OCI-M2 (cell line): ENCODE data around the gene FOXD2.
"Not testable (repeated sequence)": the region's sequence is repeated elsewhere in the genome, so short reads cannot be mapped to it uniquely, and the experiment has no call there.

ENCODE experiments used
- DNase-seq: peaks from one replicate; lab custom pipeline; 2025; ENCODE audit not compliant: unreplicated experiment; lab: John Stamatoyannopoulos, UW

FOXD2 gene

DNA sequence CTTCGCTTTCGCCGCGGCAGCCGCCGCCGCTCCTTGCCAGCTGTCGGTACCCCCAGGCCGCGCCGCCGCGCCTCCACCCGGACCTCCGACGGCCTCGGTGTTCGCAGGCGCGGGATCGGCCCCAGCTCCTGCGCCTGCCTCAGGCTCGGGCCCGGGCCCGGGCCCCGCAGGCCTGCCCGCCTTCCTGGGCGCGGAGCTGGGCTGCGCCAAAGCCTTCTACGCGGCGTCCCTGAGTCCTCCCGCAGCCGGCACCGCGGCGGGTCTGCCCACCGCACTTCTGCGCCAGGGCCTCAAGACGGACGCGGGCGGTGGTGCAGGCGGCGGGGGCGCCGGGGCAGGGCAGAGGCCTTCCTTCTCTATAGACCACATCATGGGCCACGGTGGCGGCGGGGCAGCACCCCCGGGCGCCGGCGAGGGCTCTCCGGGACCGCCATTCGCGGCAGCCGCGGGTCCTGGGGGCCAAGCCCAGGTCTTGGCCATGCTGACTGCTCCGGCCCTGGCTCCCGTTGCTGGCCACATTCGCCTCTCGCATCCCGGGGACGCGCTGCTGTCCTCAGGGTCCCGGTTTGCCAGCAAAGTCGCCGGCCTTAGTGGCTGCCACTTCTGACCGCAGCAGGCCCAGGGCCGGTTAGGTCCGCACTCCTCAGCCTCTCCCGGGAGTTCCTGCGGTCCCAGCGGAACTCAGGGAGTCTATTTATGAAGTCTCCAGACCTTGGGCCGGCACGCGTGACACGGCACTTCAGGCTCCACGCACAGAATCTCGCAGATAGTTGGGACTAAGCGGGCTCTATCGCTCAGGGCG lies 1.4 kb downstream of the FOXD2 start:
- no peak for DNase-seq

DNA sequence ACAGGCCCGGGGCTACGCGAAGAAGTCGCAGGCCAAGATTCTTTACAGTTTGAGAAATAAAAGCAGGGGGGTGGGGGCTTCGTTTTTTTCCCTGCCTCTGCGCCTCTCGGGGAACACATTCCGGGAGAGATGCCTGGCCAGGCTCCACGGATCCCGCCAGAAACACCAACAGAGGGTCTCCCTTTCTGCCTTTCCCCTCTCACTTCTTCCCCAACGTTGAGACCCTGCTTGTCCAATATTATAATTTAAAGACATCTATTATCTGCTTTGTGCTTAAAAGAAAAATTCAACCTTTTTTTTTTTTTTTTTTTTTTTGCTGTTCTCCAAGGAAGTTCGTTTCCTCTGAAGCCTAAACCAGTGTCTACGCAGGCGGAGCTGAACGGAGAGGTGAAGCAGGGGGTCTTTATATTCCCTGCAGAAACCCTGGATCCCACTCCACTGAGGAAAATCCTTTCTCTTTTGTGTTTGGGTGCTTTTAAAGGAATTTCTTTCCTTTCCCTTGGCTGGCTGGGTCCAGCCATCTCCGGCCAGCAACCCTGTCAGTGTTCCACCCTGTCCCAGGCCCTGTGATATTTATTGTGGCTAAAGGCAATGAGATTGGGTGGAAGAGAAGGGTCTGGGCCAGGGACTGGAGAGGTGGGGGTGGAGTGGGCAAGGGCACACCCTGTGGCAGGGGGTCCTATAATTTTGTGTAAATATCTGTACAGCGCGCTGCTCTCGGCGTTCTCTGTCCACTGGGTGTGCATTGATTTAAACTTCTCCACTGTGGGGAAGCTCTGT lies 2.2 kb downstream of the FOXD2 start:
- no peak for DNase-seq

DNA sequence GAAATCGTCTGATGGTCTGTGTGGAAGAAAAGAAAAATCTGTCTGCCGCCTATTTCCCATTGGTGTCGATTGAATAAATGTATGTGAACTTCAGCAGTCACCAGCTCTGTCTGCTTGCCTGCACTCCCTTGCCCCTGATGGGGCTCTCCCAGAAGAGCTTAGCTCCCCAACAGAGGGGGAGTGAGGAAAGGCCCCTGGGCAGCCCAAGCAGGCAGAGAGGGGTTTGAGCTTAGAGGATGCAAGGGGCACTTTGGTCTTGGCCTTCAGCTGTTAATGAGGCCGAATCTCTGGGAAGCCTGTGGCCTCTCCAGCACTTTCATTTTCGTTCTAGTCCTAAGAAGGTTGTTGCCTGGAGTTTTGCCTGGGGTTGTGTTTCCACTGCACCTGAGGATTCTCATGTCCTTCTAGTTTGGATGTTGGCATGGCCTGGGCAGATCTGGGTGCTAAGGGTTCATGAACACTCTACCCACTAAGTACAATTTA lies 2.8 kb downstream of the FOXD2 start:
- DNase-seq: no peak

DNA sequence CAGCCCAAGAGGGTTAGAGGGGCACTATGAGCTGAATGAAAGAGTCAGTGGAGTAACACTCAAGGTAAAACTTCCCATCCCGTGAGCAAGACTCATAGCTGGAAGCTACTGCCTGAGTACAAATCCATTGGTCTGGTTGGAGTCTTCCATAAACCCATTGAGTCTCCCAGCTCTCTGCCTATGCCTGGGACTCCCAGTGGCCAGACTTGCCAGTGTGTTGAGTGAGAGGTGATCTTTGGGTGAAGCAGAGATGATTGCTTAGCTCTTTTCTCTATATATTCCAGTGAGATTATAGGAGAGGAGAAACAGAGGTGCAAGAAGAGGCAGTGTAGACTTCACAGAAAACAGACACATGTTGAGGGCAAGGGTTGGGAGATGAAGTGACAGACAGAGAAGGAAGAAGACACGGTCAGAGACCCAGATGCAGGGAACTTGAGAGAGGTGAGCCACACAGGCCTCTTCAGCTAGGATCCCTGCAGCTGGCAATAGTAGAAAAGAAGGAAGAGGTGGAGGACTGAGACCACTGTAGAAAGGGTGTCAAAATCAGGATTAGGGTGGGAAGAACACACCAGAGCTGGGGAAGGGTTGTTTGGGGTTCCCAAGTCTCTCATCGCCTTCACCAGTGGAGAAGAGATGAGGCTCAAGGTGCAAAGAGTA lies 3.7 kb downstream of the FOXD2 start:
- DNase-seq: no peak

DNA sequence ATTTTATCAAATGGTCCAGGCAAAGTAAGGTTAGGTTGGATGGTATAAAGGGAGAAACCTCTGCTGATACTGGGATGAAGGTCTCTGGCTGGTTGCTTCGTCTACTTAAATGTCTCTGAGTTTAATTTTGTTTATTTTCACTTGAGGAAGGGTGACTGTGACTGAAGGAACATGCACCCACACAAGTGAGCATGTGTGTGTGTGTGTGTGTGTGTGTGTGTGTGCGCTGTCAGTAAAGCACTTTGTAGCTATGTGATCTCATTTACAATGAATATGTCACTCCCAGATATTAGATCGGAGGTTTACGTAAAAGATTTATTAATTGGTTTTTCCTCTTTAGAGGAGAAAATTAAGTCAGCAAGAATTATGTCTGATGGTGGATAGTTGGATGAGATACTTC lies 4.4 kb downstream of the FOXD2 start:
- no peak for DNase-seq

DNA sequence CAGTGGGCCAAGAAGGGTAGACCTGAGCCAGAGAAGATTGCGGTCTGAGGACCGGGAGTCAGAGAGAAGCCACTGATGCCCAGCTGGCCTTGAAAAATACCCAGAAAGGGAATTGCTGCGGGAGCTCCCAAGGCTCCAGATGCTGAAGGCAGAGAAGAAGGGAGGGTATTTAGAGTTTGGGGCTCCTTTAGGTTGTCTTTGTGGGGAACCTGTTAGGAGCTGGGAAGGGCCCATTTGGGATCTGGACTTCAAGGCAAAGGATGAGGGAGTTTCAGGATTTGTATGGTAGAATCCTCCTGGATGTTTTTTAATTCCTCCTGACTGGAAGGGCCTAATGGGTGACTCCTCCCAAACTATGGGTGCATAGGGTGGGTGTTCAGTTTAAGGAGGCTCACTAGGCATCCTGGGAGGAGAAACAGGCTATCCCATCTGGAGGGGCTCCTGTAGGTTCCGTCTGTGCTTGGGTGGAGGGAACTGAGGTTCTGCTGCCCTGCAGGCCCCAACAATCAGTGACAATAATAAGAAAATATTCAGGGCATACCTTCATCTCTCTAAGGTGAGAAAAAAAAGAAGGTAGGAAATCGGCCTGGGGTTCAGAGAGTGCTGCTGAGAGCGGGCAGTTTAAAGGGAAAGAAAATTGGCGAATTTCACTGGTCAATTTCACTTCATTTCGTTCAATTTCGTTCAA lies 5.1 kb downstream of the FOXD2 start:
- DNase-seq: no peak

DNA sequence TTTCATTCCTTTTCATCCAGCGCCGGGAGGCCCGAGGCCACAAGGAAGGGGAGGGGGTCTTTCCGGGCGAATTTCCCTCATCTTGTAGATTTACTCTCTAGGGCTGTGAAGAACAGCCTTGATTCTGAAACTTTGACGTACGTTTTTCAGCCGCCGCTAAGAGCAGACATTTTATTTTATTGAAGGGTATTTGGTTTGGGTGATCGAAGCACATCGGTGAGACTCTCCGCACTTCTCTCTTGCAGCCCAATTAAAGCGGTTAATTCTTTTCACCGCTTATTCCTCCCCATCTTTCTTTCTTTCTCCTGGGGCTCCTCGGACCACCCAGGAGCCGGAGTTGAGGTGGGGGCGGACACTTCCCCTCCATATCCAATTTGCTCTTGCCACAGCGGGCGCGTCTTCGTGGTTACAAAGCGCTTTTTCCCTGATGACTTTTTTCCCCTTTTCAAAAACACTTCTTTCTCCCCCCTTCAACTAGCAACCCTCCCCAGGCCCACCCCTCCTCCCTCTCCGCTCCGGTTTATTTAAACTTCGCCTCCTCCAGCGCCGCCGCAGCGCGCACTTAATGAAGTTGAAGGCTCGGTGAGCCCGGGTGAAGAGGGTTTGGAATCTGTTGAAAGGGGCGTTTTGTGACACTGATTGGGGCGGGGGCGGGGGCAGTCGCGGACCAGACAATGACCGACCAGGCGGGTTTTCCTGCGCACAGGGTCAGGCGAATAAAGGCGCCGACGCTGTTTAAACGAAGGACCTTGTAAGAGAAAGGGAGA lies 5.9 kb downstream of the FOXD2 start:
- no peak for DNase-seq

DNA sequence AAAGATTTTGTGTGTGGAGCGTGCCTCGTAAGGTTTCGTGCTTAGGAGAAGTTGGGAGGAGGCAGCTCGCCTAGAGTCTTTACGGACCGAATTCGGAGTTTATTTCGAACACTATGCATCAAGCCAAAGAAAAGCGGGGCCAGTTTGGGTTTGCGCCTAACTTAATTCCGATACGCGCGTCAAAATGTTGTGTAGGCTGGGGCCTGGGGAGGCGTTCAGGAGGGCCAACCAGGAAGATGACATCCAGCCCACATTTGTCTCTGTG lies 6.4 kb downstream of the FOXD2 start:
- DNase-seq: no peak

DNA sequence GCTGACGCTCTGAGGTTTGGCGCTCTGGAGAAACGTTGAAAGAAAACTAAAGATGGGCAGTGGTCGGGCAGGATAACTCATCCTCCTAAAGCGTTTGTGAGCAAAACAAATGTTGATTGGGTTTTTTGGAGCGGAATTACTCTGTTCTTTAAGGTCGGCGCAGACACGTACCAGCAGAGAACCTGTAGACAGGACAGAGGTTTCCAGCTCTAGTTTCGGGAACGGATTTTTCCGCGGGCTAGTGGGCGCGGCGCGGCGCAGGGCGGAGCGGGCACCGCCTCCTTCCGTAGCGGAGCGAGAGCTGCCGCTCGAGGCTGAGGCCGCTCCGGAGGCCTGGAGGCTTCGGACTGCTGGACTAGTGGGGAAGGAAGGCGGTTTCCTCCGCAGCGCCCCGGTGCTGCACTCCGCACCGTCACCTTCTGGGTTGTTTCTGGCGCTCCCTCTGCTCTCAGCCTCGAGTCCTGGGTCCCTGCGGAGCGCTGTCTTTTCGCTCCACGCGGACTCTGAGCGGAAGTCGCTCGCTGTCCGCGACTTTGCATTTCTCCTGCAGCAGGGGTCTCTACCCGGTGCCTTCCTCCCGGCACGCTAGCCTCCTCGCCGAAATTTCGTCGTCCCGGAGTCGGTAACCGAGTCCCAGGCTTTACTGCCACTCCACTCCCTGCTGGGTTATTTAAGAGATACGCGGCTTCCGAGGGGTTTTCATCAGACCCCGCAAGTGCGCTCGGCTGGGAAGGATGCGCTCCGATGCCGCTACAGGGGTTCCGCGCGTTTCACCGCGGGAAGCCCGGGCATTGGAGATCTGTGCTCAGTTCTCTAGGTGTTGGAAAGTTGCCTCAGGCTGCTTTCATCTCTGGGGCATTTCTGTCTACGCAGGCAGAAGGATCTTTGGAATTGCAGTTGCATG lies 7.0 kb downstream of the FOXD2 start:
- DNase-seq: no peak

DNA sequence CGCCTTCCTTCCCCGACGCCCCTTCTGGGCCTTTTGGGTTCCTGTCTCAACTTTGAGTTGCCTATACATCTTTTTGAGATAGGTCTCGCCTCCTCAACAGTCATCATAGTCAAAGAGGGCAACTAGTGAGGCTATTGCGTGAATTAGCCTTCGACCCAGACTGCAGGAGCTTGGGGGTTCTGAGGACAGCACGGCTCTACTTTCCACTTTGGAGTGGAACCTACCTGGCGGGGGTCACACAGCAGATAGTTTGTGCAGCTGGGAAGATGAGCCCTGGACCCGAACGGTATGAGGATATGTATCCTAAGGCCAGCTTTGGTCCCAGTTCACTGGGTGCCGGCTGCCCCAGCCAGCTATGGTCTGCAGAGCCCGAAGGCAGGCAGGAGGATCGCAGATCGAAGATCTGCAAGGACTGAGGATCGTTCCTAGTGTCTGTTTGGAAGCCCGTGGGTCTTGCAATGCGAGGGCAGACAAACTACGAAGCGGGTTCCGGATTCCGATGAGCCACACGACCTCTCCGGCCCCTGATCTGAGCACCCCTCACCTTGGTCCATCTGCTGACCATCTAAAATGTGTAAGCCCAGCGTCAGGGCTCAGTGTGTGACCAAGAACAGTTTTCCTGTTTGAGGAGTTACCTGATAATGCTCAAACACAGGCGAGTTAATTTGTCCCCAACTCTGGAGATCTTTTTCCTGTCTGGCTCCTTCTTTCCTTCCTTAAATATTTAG lies 8.1 kb downstream of the FOXD2 start:
- DNase-seq: no peak

DNA sequence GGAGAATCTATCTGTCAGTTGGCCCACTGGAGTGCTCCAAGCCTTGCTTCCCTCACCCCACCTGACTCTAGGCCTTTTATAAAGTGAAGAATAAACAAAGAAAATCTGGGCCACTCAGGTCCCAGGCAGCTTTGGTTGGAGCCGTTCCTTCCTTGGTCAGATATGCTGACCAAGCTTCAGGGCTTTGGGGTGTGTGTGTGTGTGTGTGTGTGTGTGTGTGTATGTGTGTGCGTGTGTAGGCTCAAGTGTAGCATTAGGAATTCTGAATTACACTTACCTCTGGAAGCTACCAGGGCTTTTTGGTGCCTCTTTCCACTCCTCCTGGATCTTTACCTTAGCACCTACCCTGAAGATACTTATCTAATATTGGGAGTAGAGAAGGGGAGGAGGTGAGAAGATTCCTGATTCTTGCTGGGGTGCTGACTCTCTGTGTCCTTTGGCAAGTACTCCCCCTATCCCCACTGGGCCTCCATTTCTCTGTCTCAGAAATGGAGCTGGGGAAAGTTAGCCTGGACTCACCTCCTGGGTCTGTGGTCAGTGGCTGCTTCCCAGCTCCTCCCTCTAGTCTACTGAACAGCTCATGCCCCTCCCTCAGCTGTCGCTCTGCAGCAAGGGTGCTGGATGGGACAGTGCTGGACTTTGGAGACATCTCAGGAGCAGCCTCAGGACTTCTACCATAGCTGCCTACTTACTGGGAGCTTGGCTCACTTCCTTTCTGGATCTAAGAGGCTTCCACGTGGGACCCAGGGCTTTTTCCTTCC lies 10.8 kb downstream of the FOXD2 start:
- no peak for DNase-seq

DNA sequence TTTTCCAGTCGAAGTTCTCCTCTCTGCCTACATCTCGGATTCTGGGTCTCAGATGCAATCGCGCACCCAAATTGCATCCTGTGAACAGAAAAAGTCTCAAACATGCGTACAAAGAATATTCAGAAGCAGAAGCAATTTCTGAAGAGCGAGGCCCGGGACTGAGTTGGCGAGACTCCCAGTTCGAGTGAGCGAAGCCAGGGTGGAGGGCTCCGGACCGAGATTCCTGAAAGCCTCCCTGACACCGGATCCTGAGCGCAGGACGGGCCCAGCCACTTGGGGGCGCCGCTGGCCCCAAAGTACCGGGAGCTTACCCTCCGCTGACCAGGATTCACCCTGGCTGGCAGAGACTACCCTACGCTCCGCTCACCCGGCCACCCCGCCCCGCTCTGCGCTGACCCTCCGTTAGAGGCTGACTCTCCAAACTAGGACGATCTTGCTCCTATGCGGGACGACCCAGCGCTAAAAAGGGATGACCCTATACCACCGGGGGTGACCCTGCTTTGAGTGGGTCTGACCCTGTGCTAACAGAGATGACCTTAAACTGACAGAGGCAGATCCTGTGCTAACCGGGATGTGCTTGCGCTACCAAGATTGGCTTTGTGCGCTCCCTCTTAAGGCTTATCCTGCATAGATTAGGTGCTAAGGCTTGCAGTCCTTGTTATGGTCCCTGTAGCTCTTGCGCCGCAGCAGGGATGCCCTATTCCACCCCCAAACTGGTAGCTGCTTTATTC lies 12.1 kb downstream of the FOXD2 start:
- no peak for DNase-seq

DNA sequence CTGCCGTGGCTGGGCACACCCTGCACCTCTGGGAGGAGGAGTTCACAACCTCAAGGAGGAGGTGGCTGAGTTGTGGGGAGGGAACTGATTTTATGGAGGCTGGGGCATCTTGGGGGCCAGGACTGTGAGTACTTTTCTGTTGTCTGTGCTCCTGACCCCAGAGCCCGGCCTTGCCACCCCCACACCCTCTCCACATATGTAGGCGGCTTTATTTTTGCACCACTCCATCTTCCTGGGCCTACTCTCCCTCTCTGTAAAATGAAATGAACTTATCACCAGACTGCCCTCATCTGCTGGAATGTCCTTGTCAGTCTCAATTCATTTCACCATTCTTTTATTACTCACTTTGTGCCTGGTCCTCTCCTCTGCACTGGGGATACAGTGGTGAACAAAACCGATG lies 12.8 kb downstream of the FOXD2 start:
- no peak for DNase-seq

DNA sequence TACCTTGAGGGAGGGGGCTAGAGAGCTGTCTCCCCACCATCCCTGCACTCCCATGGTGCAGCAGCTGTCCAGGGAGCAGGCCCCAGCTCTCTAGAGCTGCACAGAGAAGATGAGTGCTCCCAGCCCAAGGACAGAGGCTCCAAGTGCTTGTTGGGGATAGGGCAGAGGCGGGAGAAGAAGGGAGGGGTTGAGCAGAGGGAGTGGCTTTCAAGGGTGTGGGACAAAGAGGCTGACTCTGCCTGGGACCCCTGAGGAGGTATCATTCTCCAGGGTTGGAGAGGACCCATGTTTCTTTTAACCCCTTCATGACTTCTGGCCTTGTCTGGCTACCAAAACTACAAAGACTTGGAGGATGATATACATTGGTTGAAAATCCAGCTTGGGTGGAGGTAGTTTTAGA lies 14.6 kb downstream of the FOXD2 start:
- DNase-seq: no peak

DNA sequence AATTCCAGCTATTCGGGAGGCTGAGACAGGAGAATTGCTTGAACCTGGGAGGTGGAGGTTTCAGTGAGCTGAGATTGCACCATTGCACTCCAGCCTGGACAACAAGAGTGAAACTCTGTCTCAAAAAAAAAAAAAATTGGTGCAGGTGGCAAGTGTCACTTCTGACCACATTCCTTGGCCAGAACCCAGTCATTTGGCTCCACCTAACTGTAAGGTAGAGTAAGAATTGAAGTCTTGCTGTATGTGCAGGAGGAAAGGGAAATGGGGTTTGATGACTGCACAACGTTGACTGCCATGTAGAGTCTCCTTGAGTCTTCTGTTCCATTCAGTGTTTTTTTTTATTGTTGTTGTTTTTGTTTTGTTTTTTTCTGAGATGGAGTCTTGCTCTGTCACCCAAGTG lies 16.1 kb downstream of the FOXD2 start:
- not testable (repeated sequence) for DNase-seq

DNA sequence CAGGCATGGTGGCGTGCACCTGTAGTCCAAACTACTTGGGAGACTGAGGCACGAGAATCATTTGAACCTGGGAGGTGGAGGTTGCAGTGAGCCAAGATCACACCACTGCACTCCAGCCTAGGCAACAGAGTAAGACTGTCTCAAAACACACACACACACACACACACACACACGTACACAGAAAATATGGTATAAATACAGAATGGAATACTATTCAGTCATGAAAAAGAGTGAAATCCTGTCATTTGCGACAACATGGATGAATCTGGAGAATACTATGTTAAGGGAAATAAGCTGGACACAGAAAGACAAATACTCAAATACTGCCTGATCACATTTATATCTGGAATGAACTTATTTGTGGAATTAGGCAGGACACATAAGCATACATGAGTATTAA lies 18.4 kb downstream of the FOXD2 start:
- DNase-seq: no peak

DNA sequence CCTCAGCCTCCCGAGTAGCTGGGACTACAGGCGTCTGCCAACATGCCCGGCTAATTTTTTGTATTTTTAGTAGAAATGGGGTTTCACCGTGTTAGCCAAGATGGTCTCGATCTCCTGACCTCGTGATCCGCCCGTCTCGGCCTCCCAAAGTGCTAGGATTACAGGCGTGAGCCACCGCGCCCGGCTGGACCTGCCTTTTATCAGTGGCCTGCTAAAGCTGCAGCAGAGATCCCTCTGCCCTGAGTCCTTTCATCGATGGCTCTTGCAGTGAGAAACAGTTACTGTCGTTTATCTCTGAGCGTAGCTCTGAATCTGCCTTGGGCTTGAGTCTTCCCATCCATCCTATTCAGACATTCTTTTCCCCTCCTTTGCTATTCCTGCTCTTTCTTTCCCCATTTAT lies 19.7 kb downstream of the FOXD2 start:
- DNase-seq: not testable (repeated sequence)
